ENCODE measurements around the gene ACVRL1.

Gene ACVRL1

GRCh38 chr12:51908876-51909592, 1.7 kb downstream of the ACVRL1 start:
- H3K27me3 ChIP-seq (replicated peaks; ENCODE audit: control insufficient read depth, insufficient read depth, low read length) = peaks cover 1% of the 10 kb centered on the region
- H3K36me3 ChIP-seq (ENCODE audit: control insufficient read depth, insufficient read depth, low read length) = no peaks in the 10 kb centered on the region
- TF ChIP-seq CTCF (IDR thresholded peaks at IDR 0.05; ENCODE audit: insufficient read depth, low read length, poor library complexity, severe bottlenecking) = no peak
- H3K4me3 ChIP-seq (replicated peaks; ENCODE audit: low read depth, low read length) = no peak overlapping the region
- DNase-seq (ENCODE audit: extremely low read depth, insufficient read length) = no peak

GRCh38 chr12:51910168-51910567, 2.9 kb downstream of the ACVRL1 start:
- no peaks in the 10 kb centered on the region for H3K36me3 ChIP-seq (ENCODE audit: control insufficient read depth, insufficient read depth, low read length)
- H3K27me3 ChIP-seq (replicated peaks; ENCODE audit: control insufficient read depth, insufficient read depth, low read length) = peaks cover 1% of the 10 kb centered on the region
- DNase-seq (ENCODE audit: extremely low read depth, insufficient read length) = no peak
- no peak for TF ChIP-seq CTCF (IDR thresholded peaks at IDR 0.05; ENCODE audit: insufficient read depth, low read length, poor library complexity, severe bottlenecking)
- H3K4me3 ChIP-seq (replicated peaks; ENCODE audit: low read depth, low read length) = no peak overlapping the region

GRCh38 chr12:51910691-51911090, 3.4 kb downstream of the ACVRL1 start:
- H3K36me3 ChIP-seq (ENCODE audit: control insufficient read depth, insufficient read depth, low read length) = no peaks in the 10 kb centered on the region
- no peak for TF ChIP-seq CTCF (IDR thresholded peaks at IDR 0.05; ENCODE audit: insufficient read depth, low read length, poor library complexity, severe bottlenecking)
- H3K27me3 ChIP-seq (replicated peaks; ENCODE audit: control insufficient read depth, insufficient read depth, low read length) = peaks cover 1% of the 10 kb centered on the region
- DNase-seq (ENCODE audit: extremely low read depth, insufficient read length) = no peak
- H3K4me3 ChIP-seq (replicated peaks; ENCODE audit: low read depth, low read length) = no peak overlapping the region

- Histone ChIP-seq H3K36me3 (ENCODE audit: control insufficient read depth, insufficient read depth, low read length) (no peaks in the 10 kb centered on the region), H3K27me3 (replicated peaks; ENCODE audit: control insufficient read depth, insufficient read depth, low read length) (peaks cover under 1% of the 10 kb centered on the region), H3K4me3 (replicated peaks; ENCODE audit: low read depth, low read length) (no peak overlapping the region)
- no peak for TF ChIP-seq CTCF (IDR thresholded peaks at IDR 0.05; ENCODE audit: insufficient read depth, low read length, poor library complexity, severe bottlenecking)
- no peak for DNase-seq (ENCODE audit: extremely low read depth, insufficient read length)
These were observed 4.0 kb downstream of the ACVRL1 start for GRCh38 chr12:51911307-51911706.

GRCh38 chr12:51911788-51912711, 4.7 kb downstream of the ACVRL1 start:
- Histone ChIP-seq H3K36me3 (ENCODE audit: control insufficient read depth, insufficient read depth, low read length) (no peaks in the 10 kb centered on the region), H3K27me3 (replicated peaks; ENCODE audit: control insufficient read depth, insufficient read depth, low read length) (no peaks in the 10 kb centered on the region; the same call in 1 of the 2 replicates), H3K4me3 (replicated peaks; ENCODE audit: low read depth, low read length) (no peak overlapping the region)
- no peak for TF ChIP-seq CTCF (IDR thresholded peaks at IDR 0.05; ENCODE audit: insufficient read depth, low read length, poor library complexity, severe bottlenecking)
- no peak for DNase-seq (ENCODE audit: extremely low read depth, insufficient read length)

All from GM06990 (cell line).